ENCODE results near the gene CCT4.
"Not testable (repeated sequence)": the region's sequence is repeated elsewhere in the genome, so short reads cannot be mapped to it uniquely, and the experiment has no call there.

Gene CCT4

GRCh38 chr2:61888267-61889055, at the start of gene CCT4:
CCT4 (minus strand) TSS chr2:61888656; CDS start chr2:61888507, 149 bp downstream.
- peak; percentile 81 to 98 (median 88) for DNase-seq
- intact Hi-C loops (cut with DNase I) = loop anchor here (2.0 kb wide), 1 partner anchor 34 kb away; the partner anchor contains the start of gene FAM161A

GRCh38 chr2:61937886-61938285, 49.4 kb upstream of the CCT4 start:
- DNase-seq = no peak
- intact Hi-C loops (cut with DNase I) = no loop called here

GRCh38 chr2:61937098-61937497, 48.6 kb upstream of the CCT4 start:
- DNase-seq = no peak
- intact Hi-C loops (cut with DNase I) = no loop called here

GRCh38 chr2:61928826-61929461, 40.5 kb upstream of the CCT4 start:
- intact Hi-C loops (cut with DNase I) = no loop called here
- no peak for DNase-seq

- DNase-seq = no peak
- intact Hi-C loops (cut with DNase I) = no loop called here
Measured at GRCh38 chr2:61926531-61927477, 38.3 kb upstream of the CCT4 start.

GRCh38 chr2:61924895-61925663, 36.6 kb upstream of the CCT4 start:
- DNase-seq = no peak
- intact Hi-C loops (cut with DNase I) = no loop called here

GRCh38 chr2:61922714-61923113, 34.3 kb upstream of the CCT4 start:
- DNase-seq = no peak
- intact Hi-C loops (cut with DNase I) = no loop called here

- intact Hi-C loops (cut with DNase I) = no loop called here
Measured at GRCh38 chr2:61920548-61920947, 32.1 kb upstream of the CCT4 start.

GRCh38 chr2:61914794-61915193, 26.3 kb upstream of the CCT4 start:
- intact Hi-C loops (cut with DNase I) = loop anchor here (5.0 kb wide), 1 partner anchor 78 kb away; no protein-coding TSS in a partner anchor
- DNase-seq = not testable (repeated sequence)

More at GRCh38 chr2:61920548-61920947, 32.1 kb upstream of the CCT4 start:
- no peak for DNase-seq

- intact Hi-C loops (cut with DNase I) = no loop called here
Measured at GRCh38 chr2:61911510-61911909, 23.1 kb upstream of the CCT4 start.

GRCh38 chr2:61910603-61911002, 22.1 kb upstream of the CCT4 start:
- no peak for DNase-seq
- intact Hi-C loops (cut with DNase I) = no loop called here

More at GRCh38 chr2:61911510-61911909, 23.1 kb upstream of the CCT4 start:
- no peak for DNase-seq

- peak in 1 of 10 donors; percentile 54 for DNase-seq
- intact Hi-C loops (cut with DNase I) = loop anchor here (10.0 kb wide), 1 partner anchor 286 kb away; the partner anchor contains the start of gene B3GNT2
Measured at GRCh38 chr2:61909116-61909515, 20.7 kb upstream of the CCT4 start.

- intact Hi-C loops (cut with DNase I) = loop anchor here (10.0 kb wide), 1 partner anchor 289 kb away; the partner anchor contains the start of gene B3GNT2
- DNase-seq = no peak
Measured at GRCh38 chr2:61906186-61906470, 17.7 kb upstream of the CCT4 start.

- intact Hi-C loops (cut with DNase I) = loop anchor here (10.0 kb wide), 1 partner anchor 289 kb away; the partner anchor contains the start of gene B3GNT2
- peak; percentile 82 to 98 (median 88) for DNase-seq
Measured at GRCh38 chr2:61905372-61906185, 17.1 kb upstream of the CCT4 start, which contains the start of gene COMMD1. COMMD1 (plus strand) TSS chr2:61905674; CDS start chr2:61905679, 5 bp downstream.

GRCh38 chr2:61900281-61900680, 11.8 kb upstream of the CCT4 start:
- intact Hi-C loops (cut with DNase I) = loop anchor here (10.0 kb wide), 1 partner anchor 295 kb away; the partner anchor contains the start of gene B3GNT2
- DNase-seq = no peak

- peak in 2 of 10 donors; percentile 13 to 18 for DNase-seq
- intact Hi-C loops (cut with DNase I) = no loop called here
Measured at GRCh38 chr2:61898810-61899209, 10.4 kb upstream of the CCT4 start.

- intact Hi-C loops (cut with DNase I) = loop anchor here (2.0 kb wide), 1 partner anchor 33 kb away; the partner anchor contains the start of gene FAM161A
- DNase-seq = peak in 1 of 10 donors; percentile 6
Measured at GRCh38 chr2:61887717-61888266, 664 bp downstream of the CCT4 start.

- intact Hi-C loops (cut with DNase I) = no loop called here
- no peak for DNase-seq
Measured at GRCh38 chr2:61885896-61886603, 2.4 kb downstream of the CCT4 start.
